IPS-18c (cell line): ENCODE measurements around the gene FNDC10.
"Not testable (repeated sequence)": the region's sequence is repeated elsewhere in the genome, so short reads cannot be mapped to it uniquely, and the experiment has no call there.

Source experiments
- H3K4me3 ChIP-seq: 2 replicates; pipeline ENCODE4 v1.7.0; 2013; ENCODE audit warnings: low read depth, mild to moderate bottlenecking, low read length, moderate library complexity; ENCODE audit not compliant: insufficient read depth
- H3K9me3 ChIP-seq: one replicate; pipeline ENCODE4 v1.6.1; 2013; ENCODE audit warnings: mild to moderate bottlenecking, low read length, moderate library complexity; ENCODE audit not compliant: control insufficient read depth, insufficient read depth

The FNDC10 gene

DNA sequence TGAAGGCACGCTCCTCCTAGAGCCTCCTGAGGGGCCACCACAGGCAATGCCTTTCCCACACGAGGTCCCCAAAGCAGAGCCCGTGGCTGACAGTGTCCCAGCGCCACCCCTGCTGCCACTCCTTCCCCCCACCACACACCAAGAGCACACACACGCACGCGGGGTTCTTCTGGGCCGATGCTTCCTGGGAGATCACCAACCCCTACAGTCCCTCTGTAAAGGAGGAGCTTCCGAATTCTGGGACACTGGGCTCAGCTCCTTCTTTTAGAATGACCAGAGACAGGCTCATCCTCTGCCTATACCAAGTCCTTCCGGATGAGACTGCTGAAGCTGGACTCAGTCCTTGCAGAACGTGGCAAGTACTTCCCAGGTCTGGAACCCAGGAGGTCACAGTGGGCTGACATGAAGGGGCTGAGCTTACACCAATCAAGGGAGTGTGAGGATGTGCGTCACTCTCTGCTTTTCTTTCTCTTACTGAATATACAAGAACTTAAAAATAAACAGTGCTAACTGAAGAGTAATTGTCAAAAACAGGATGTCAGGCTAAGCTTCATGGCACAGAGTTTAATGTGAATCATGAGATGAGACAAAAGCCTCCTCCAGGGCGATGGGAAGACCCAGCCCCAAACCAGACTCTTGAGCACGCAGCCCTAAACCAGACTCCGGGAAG lies 38.0 kb downstream of the FNDC10 start:
- Histone ChIP-seq H3K4me3 (no peak overlapping the region), H3K9me3 (no peaks in the 10 kb centered on the region)

DNA sequence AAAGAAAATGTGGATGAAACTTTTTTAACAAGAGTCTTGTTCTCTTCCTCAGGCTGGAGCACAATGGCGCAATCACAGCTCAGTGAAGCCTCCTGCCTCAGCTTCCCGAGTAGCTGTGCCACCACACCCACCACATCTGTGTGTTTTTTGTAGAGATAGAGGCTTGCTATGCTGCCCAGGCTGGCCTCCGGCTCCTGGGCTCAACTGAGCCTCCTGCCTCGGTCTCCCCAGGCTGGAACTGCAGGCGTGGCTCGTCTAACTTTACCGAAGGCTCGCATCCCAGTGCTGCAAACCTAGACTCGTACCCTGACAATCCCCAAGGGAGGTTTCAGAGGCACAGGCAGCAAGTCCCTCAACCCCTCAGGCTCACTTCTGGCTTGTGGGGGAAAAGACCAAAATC lies 39.8 kb downstream of the FNDC10 start:
- no peaks in the 10 kb centered on the region for H3K9me3 ChIP-seq
- no peak overlapping the region for H3K4me3 ChIP-seq

DNA sequence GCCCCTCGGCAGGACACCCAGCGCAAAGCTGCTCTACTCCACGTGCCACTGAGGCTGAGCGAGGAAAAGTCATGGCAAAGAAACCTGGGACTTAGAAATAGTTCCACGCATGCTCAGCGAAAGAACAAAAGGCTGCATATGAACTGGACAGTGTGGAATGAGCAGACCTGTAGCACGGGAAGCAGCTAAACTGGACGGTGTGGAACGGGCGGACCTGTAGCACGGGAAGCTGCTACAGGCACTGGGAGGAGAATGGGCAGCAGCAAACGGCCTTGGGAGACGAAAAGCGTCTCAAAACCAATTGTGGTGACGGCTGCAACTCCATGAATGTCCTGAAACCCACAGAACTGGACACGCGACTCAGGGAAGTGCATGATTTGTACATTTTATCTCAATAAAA lies 40.9 kb downstream of the FNDC10 start:
- Histone ChIP-seq H3K9me3 (no peaks in the 10 kb centered on the region), H3K4me3 (no peak overlapping the region)

DNA sequence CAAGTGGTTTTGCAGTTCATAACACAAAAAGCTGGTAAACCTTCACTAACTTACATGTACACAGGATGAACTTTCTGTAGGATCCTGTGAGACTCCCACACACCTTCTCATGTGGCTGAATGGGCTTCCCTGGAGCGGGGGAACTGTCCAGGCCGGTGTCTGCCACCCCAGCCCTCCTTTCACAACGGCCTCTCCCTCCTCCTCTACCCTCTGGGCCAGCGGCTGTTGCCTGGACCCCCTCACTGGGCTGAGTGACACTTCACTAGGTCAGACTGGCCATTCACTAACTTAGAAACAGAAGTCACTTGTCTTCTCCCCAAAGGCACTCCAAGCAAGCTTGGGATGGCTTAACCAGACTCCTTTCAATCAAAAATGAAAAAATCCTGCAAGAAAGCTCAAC lies 41.3 kb downstream of the FNDC10 start:
- Histone ChIP-seq H3K9me3 (no peaks in the 10 kb centered on the region), H3K4me3 (no peak overlapping the region)

GRCh38 chr1:1557688-1558087 lies 42.2 kb downstream of the FNDC10 start:
- H3K4me3 ChIP-seq, H3K9me3 ChIP-seq: not testable (repeated sequence)

DNA sequence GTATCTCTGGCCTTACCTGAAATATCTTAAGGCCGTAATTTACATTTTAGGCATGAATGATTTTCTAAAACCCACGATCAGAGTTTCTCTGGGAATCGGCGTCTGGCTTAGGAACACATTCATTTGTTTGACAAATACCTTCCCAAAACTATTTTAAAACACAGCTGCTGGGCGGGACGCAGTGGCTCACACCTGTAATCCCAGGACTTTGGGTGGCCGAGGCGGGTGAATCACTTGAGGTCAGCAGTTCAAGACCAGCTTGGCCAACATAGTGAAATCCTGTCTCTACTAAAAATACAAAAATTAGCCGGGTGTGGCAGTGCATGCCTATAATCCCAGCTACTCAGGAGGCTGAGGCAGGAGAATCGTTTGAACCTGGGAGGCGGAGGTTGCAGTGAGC lies 43.0 kb downstream of the FNDC10 start:
- not testable (repeated sequence) for H3K9me3 ChIP-seq, H3K4me3 ChIP-seq

GRCh38 chr1:1556505-1556904 lies 43.4 kb downstream of the FNDC10 start:
- Histone ChIP-seq H3K9me3 (peaks cover under 1% of the 10 kb centered on the region), H3K4me3 (no peak overlapping the region)

GRCh38 chr1:1554926-1555915 lies 44.7 kb downstream of the FNDC10 start:
- peaks cover 2% of the 10 kb centered on the region for H3K9me3 ChIP-seq
- H3K4me3 ChIP-seq, result no peak overlapping the region

DNA sequence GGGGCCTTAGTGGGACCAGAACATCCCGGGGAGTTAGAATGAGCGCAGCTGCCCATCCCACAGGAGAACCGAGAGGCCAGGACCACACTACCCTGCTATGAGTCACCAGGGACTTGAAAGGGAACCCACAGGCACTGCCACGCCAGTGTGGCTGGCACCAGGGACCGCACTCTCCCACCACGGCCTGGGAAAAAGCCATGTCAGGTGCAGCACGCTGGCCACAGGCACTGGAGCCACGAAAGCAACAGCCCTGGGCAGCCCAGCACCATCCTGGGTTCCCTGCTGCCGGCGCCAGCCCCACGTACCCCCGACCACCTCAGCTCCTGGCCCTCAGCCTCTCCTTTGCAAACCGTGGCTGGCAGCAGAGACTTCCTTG lies 45.4 kb downstream of the FNDC10 start:
- Histone ChIP-seq H3K9me3 (peaks cover 2% of the 10 kb centered on the region), H3K4me3 (no peak overlapping the region)

GRCh38 chr1:1553821-1554494 lies 46.0 kb downstream of the FNDC10 start:
- peaks cover 2% of the 10 kb centered on the region for H3K9me3 ChIP-seq
- H3K4me3 ChIP-seq, result no peak overlapping the region

DNA sequence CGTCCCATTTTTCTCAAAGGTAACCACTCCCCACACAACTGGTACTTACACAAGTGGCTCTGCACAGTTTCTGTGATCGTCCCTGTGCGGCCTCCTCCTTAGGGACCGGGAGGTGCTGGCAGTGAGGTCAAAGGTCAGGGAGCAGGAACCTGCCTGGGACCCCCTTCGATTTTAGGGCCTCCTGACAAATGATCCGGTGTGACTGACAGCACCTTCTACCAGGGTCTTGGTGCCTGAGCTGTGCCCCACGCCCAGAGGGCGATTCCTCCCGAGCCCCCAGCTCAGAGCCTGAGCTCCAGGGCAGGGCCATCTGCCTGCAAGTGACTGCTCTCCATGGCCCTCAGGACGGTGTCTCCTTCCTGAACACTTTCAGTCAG lies 47.7 kb downstream of the FNDC10 start:
- Histone ChIP-seq H3K9me3 (peaks cover 2% of the 10 kb centered on the region), H3K4me3 (no peak overlapping the region)

DNA sequence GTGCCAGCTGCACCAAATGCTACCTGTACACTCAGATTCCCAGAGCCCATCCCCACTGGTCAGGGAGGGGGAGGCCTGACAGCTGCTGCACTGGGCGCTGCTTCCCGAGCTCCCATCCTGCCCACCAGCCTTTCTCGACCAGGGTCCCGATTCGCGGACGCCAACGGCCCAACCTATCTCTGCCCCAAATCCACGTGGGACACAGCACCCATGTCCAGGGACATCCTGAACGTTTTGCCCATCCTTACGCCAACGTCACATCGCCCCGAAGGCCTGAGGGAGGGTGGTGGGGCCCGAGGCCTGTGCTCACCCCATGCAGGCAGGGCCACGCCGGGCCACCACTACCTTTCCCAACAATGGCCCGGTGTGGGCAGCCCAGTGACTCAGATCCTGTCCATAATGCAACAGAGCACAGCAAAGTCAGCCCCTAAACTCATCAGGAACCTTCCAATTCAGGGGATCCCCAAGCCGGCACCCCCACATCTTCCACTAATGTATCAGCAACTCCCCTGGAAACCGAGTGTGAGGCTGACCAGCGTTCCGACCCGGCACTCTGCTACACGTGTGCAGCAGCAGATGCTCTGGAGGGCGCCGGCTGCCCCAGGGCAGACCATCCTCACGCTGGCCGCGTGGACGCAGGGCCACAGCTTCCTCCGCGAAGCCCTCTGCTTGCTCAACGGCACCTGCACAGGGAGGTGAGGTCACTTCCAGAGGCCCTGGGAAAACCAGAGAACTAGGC lies 48.2 kb downstream of the FNDC10 start:
- no peak overlapping the region for H3K4me3 ChIP-seq
- peaks cover 2% of the 10 kb centered on the region for H3K9me3 ChIP-seq

- Histone ChIP-seq H3K4me3 (no peak overlapping the region), H3K9me3 (peaks cover 2% of the 10 kb centered on the region)
Observed at GRCh38 chr1:1550591-1551432, 49.1 kb downstream of the FNDC10 start.

- Histone ChIP-seq H3K9me3 (peaks cover 2% of the 10 kb centered on the region), H3K4me3 (no peak overlapping the region)
Observed at GRCh38 chr1:1550087-1550486, 49.8 kb downstream of the FNDC10 start.

DNA sequence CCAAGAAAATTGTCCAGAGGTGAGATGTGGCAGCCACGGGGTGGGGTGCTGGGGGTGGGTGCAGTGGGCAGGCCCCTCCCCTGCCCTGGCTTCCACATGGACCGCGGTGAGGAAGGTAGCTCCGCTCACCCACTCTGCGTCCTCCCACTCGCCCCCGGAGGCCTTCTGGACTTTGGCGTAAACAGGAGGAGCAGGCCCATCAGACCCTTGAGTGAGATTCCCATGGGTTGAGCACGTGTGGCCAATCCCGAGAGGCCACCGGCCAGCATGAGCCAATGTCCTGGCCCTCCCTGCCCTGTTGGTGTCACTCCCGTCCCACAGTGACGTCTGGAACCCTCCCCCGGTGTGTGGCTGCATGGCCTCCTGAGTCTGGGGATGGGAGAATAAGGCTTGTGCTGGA lies 51.3 kb downstream of the FNDC10 start:
- H3K4me3 ChIP-seq, result no peak overlapping the region
- H3K9me3 ChIP-seq, result peaks cover 2% of the 10 kb centered on the region
